Measurements from ENCODE around the gene CREB5. TPM values are rescaled to one million over a fixed set of nuclear protein-coding genes. Genes with fewer than 3 reads are reported as not detected.

The CREB5 gene
- total RNA-seq, 5 donors from 2014 or later (not counting 1 experiment from before 2014, with no cell fraction given), result 0.03 to 0.58 (median 0.23) TPM

DNA sequence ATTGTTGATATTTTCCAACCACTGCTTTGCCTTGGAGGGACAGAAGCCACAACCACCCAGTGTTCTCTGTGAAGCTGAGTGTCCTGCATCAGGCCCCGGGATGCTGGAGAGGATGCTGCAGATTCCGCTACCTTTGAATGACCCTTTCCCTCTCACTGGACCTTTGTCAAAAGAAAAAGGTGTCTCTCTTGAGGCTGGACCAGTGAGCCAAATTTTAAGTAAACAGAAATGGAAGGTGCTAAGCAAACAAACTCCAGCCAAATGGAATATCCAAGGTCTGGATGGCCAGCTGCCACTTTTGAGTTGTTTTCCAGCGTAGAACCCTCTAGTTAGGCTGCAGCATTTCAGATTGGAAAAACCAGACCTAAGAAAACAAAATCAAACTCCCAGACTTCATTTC lies 400.3 kb downstream of the CREB5 start:
- no peaks in the 10 kb centered on the region for H3K4me1 ChIP-seq (ENCODE audit: control insufficient read depth in 1 of 2, extremely low read depth in 1 of 2, insufficient read depth in 2 of 2, low read length in 2 of 2)
- H3K4me3 ChIP-seq (ENCODE audit: control insufficient read depth in 1 of 2, extremely low read depth in 1 of 2, low read length in 1 of 2), result no peak overlapping the region
- no peak overlapping the region for H3K27ac ChIP-seq (ENCODE audit: low read length)
- H3K9me3 ChIP-seq, result no peaks in the 10 kb centered on the region
- Mint-ChIP-seq H3K36me3 (no peaks in the 10 kb centered on the region), H3K27me3 (no peaks in the 10 kb centered on the region), H3K9me3 (no peaks in the 10 kb centered on the region), H3K4me3 (no peak overlapping the region), H3K4me1 (peaks cover 0 to 3% (median 0%) of the 10 kb centered on the region in 3 donors), H3K27ac (no peak overlapping the region)
- POLR2A ChIA-PET, result no interaction called here
- no peaks in the 10 kb centered on the region for H3K36me3 ChIP-seq (ENCODE audit: control insufficient read depth in 2 of 2, extremely low read depth in 1 of 2, insufficient read depth in 1 of 2, low read length in 1 of 2)
- ATAC-seq (replicated peaks in 1 of 4), result no peak
- CTCF ChIA-PET, result no interaction called here
- no peak for DNase-seq
- H3K27me3 ChIP-seq (replicated peaks in 1 of 2; ENCODE audit: control insufficient read depth in 2 of 2, extremely low read depth in 1 of 2, insufficient read depth in 2 of 2, low read length in 1 of 2), result peaks cover 0 to 2% of the 10 kb centered on the region in 2 experiments
- WGBS (ENCODE audit: insufficient coverage), result no CpG with 5 or more reads among the region's 3 CpGs

DNA sequence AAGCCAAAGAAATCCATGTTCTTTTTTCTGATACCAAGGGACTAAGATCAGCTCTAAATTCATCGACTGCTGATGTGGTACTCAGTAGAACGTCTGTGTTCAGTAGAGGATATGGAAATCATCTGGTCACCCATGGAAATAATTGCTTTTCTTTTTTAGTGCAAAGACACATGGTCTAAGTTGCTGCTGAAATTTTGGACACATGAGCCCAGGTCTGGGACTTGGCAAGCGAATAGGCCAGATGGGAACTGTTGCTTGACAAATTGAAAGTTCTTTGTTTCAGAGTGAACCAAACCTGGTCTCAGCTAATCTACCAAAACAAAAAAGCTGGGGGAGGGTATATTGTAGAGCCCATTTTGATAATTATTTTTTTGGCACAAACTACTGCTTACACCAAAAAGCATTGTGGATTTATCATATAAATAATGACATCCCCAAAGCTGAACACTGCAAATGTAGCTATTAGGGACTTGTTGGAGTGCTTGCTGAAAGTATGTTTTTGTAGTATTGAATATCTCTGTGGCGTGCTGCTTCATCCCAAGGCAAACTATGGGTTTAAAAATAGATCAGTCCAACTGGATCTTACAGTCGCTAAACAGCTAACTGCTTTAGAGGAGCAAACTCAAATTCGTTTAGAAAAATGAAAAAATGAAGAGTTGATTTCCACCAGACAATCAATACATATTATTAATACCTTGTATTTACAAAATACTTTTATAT lies 401.1 kb downstream of the CREB5 start:
- Histone ChIP-seq H3K4me1 (ENCODE audit: control insufficient read depth in 1 of 2, extremely low read depth in 1 of 2, insufficient read depth in 2 of 2, low read length in 2 of 2) (no peaks in the 10 kb centered on the region), H3K27me3 (replicated peaks in 1 of 2; ENCODE audit: control insufficient read depth in 2 of 2, extremely low read depth in 1 of 2, insufficient read depth in 2 of 2, low read length in 1 of 2) (peaks cover 0 to 2% of the 10 kb centered on the region in 2 experiments), H3K4me3 (ENCODE audit: control insufficient read depth in 1 of 2, extremely low read depth in 1 of 2, low read length in 1 of 2) (no peak overlapping the region), H3K36me3 (ENCODE audit: control insufficient read depth in 2 of 2, extremely low read depth in 1 of 2, insufficient read depth in 1 of 2, low read length in 1 of 2) (no peaks in the 10 kb centered on the region), H3K9me3 (no peaks in the 10 kb centered on the region), H3K27ac (ENCODE audit: low read length) (no peak overlapping the region)
- DNase-seq, result no peak
- Mint-ChIP-seq H3K4me1 (peaks cover 0 to 3% (median 0%) of the 10 kb centered on the region in 3 donors), H3K36me3 (no peaks in the 10 kb centered on the region), H3K9me3 (no peaks in the 10 kb centered on the region), H3K4me3 (no peak overlapping the region), H3K27me3 (no peaks in the 10 kb centered on the region), H3K27ac (no peak overlapping the region)
- ATAC-seq (replicated peaks in 1 of 4), result no peak
- WGBS (ENCODE audit: insufficient coverage), result 60% methylated on average over 3 of the region's 6 CpGs
- ChIA-PET POLR2A (interaction anchor here in 1 of 2 donors (0.5 kb wide), 1 partner anchor 11 kb away, joined by 3 read pairs; no protein-coding TSS in a partner anchor), CTCF (no interaction called here)

DNA sequence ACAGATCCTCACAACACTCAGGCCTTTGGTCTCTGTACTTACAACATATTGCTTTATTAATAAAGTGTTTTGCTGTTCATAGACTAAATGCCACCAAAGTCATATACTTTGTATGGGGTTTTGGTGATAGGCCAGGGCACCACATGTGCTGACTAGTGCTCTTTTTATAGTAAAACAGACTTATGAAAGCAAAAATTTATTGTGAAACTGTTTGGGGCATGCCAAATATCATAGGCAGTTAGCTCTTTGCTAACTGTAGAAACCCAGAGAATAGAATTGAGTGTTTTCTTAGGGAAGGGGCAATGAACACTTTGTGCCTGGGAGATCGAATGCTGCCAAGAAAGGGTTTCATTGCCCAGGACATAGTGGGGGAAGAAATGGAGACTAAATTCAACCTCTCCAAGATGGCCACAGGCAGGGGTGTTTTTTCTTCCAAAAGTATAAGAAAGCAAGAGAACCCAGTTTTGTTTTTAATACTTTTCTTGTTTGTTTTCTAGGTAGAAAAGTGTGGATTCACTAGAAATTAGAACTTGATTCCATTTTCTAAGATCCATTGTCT lies 403.1 kb downstream of the CREB5 start:
- H3K4me1 ChIP-seq (ENCODE audit: control insufficient read depth in 1 of 2, extremely low read depth in 1 of 2, insufficient read depth in 2 of 2, low read length in 2 of 2), result no peaks in the 10 kb centered on the region
- Mint-ChIP-seq H3K4me3 (no peak overlapping the region), H3K27me3 (no peaks in the 10 kb centered on the region), H3K4me1 (peaks cover 0 to 3% (median 0%) of the 10 kb centered on the region in 3 donors), H3K27ac (no peak overlapping the region), H3K9me3 (no peaks in the 10 kb centered on the region), H3K36me3 (no peaks in the 10 kb centered on the region)
- ChIA-PET POLR2A (no interaction called here), CTCF (no interaction called here)
- no peak overlapping the region for H3K4me3 ChIP-seq (ENCODE audit: control insufficient read depth in 1 of 2, extremely low read depth in 1 of 2, low read length in 1 of 2)
- H3K36me3 ChIP-seq (ENCODE audit: control insufficient read depth in 2 of 2, extremely low read depth in 1 of 2, insufficient read depth in 1 of 2, low read length in 1 of 2), result no peaks in the 10 kb centered on the region
- ATAC-seq (replicated peaks in 1 of 4) (no peak), DNase-seq (no peak)
- H3K27ac ChIP-seq (ENCODE audit: low read length), result no peak overlapping the region
- no CpG with 5 or more reads among the region's 1 CpG for WGBS (ENCODE audit: insufficient coverage)
- H3K27me3 ChIP-seq (replicated peaks in 1 of 2; ENCODE audit: control insufficient read depth in 2 of 2, extremely low read depth in 1 of 2, insufficient read depth in 2 of 2, low read length in 1 of 2), result no peaks in the 10 kb centered on the region
- no peaks in the 10 kb centered on the region for H3K9me3 ChIP-seq

DNA sequence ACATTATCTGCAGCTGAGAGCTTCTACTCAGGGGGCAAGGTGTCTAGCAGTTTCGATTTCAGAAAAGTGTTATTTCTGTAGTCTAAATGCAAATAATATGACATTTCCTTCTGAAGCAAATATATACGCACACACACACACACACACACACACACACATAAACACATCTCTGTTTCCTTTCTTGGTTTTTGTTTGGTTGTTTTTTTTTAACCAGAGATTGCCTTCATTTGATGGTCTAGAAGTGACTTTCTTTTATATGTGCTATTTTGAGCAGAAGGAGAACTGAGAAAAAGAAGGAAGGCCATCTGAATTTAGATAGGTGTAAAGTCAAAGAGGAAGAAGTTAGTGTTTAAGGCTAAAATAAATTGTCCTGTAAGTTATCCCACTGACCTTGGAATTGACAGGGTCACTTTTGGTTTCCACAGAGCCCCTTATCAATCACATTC lies 403.6 kb downstream of the CREB5 start:
- Mint-ChIP-seq H3K27ac (no peak overlapping the region), H3K27me3 (no peaks in the 10 kb centered on the region), H3K36me3 (no peaks in the 10 kb centered on the region), H3K4me1 (peaks cover 0 to 3% (median 0%) of the 10 kb centered on the region in 3 donors), H3K4me3 (no peak overlapping the region), H3K9me3 (no peaks in the 10 kb centered on the region)
- WGBS (ENCODE audit: insufficient coverage), result no CpG with 5 or more reads among the region's 2 CpGs
- CTCF ChIA-PET, result no interaction called here
- H3K27ac ChIP-seq (ENCODE audit: low read length), result no peak overlapping the region
- no peak overlapping the region for H3K4me3 ChIP-seq (ENCODE audit: control insufficient read depth in 1 of 2, extremely low read depth in 1 of 2, low read length in 1 of 2)
- no peaks in the 10 kb centered on the region for H3K4me1 ChIP-seq (ENCODE audit: control insufficient read depth in 1 of 2, extremely low read depth in 1 of 2, insufficient read depth in 2 of 2, low read length in 2 of 2)
- no peaks in the 10 kb centered on the region for H3K9me3 ChIP-seq
- no peak for ATAC-seq (replicated peaks in 1 of 4)
- POLR2A ChIA-PET, result no interaction called here
- no peak for DNase-seq
- H3K27me3 ChIP-seq (replicated peaks in 1 of 2; ENCODE audit: control insufficient read depth in 2 of 2, extremely low read depth in 1 of 2, insufficient read depth in 2 of 2, low read length in 1 of 2), result no peaks in the 10 kb centered on the region
- no peaks in the 10 kb centered on the region for H3K36me3 ChIP-seq (ENCODE audit: control insufficient read depth in 2 of 2, extremely low read depth in 1 of 2, insufficient read depth in 1 of 2, low read length in 1 of 2)

DNA sequence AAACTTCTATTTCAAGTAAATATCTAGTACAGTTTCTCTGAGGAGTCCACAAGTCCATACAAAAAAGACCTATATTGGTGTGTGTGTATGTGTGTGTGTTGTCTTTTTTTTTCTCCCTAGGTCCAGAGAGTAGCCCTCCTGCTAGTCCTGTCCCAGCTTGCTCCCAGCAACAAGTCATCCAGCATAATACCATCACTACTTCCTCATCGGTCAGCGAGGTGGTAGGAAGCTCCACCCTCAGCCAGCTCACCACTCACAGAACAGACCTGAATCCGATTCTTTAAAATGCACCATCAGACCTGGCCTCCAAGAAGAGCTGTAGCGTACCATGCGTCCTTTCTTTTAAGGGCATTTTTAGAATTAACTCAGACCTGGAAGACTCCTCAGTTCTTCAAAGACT lies 406.7 kb downstream of the CREB5 start:
- H3K4me1 ChIP-seq (ENCODE audit: control insufficient read depth in 1 of 2, extremely low read depth in 1 of 2, insufficient read depth in 2 of 2, low read length in 2 of 2), result no peaks in the 10 kb centered on the region
- no peaks in the 10 kb centered on the region for H3K9me3 ChIP-seq
- 100% methylated on average over 1 of the region's 5 CpGs for WGBS (ENCODE audit: insufficient coverage)
- H3K36me3 Mint-ChIP-seq, result no peaks in the 10 kb centered on the region
- no peaks in the 10 kb centered on the region for H3K36me3 ChIP-seq (ENCODE audit: control insufficient read depth in 2 of 2, extremely low read depth in 1 of 2, insufficient read depth in 1 of 2, low read length in 1 of 2)
- no peaks in the 10 kb centered on the region for H3K27me3 ChIP-seq (replicated peaks in 1 of 2; ENCODE audit: control insufficient read depth in 2 of 2, extremely low read depth in 1 of 2, insufficient read depth in 2 of 2, low read length in 1 of 2)
- no peak for ATAC-seq (replicated peaks in 1 of 4)
- H3K4me3 Mint-ChIP-seq, result no peak overlapping the region
- CTCF ChIA-PET, result no interaction called here
- H3K4me1 Mint-ChIP-seq, result peaks cover 0 to 3% (median 0%) of the 10 kb centered on the region in 3 donors
- H3K4me3 ChIP-seq (ENCODE audit: control insufficient read depth in 1 of 2, extremely low read depth in 1 of 2, low read length in 1 of 2), result no peak overlapping the region
- DNase-seq, result no peak
- no peaks in the 10 kb centered on the region for H3K9me3 Mint-ChIP-seq
- POLR2A ChIA-PET, result no interaction called here
- no peak overlapping the region for H3K27ac ChIP-seq (ENCODE audit: low read length)
- peaks cover 8 to 12% of the 10 kb centered on the region in 2 donors for H3K27me3 Mint-ChIP-seq
- no peak overlapping the region for H3K27ac Mint-ChIP-seq

DNA sequence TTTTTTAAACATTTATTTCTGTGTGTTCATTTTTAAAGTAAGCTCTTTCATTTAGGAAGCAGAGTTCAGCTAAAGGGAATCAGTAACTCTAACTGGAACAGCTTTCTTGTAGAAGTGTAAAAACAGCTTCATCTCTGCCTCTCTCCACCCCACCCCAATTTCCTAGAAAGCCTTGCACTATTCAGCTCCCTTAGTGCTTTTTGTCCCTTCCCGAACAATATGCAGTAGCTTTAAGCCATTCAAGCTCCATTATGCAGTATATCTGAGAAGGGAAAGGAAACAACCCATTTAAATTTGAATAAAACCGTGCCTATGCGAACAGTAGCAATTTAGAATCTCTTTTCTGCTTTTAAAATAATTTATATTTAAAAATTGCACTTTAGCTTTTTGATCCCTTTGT lies 411.3 kb downstream of the CREB5 start:
- POLR2A ChIA-PET, result no interaction called here
- CTCF ChIA-PET, result interaction anchor here in 1 of 2 donors (0.7 kb wide), 1 partner anchor 30 kb away, joined by 3 read pairs; no protein-coding TSS in a partner anchor
- Histone ChIP-seq H3K27ac (ENCODE audit: low read length) (no peak overlapping the region), H3K4me1 (ENCODE audit: control insufficient read depth in 1 of 2, extremely low read depth in 1 of 2, insufficient read depth in 2 of 2, low read length in 2 of 2) (no peaks in the 10 kb centered on the region), H3K27me3 (replicated peaks in 1 of 2; ENCODE audit: control insufficient read depth in 2 of 2, extremely low read depth in 1 of 2, insufficient read depth in 2 of 2, low read length in 1 of 2) (no peaks in the 10 kb centered on the region), H3K36me3 (ENCODE audit: control insufficient read depth in 2 of 2, extremely low read depth in 1 of 2, insufficient read depth in 1 of 2, low read length in 1 of 2) (no peaks in the 10 kb centered on the region), H3K9me3 (no peaks in the 10 kb centered on the region), H3K4me3 (ENCODE audit: control insufficient read depth in 1 of 2, extremely low read depth in 1 of 2, low read length in 1 of 2) (no peak overlapping the region)
- no peak overlapping the region for H3K27ac Mint-ChIP-seq
- peaks cover 0 to 5% (median 0%) of the 10 kb centered on the region in 3 donors for H3K9me3 Mint-ChIP-seq
- H3K27me3 Mint-ChIP-seq, result peaks cover 15 to 21% of the 10 kb centered on the region in 2 donors
- no peak for DNase-seq
- ATAC-seq (replicated peaks in 1 of 4), result no peak
- no peak overlapping the region for H3K4me3 Mint-ChIP-seq
- no CpG with 5 or more reads among the region's 3 CpGs for WGBS (ENCODE audit: insufficient coverage)
- no peaks in the 10 kb centered on the region for H3K4me1 Mint-ChIP-seq
- H3K36me3 Mint-ChIP-seq, result no peaks in the 10 kb centered on the region

Data from T-cell (primary cell).